A549 (cell line): ENCODE measurements around the gene HEBP1.

Experiments used
- CEBPB ChIP-seq, 2 experiments: fragments of >200 bp in 1 of 2; sonication (Bioruptor Twin) in 1 of 2; formaldehyde crosslinking in 1 of 2; IDR thresholded peaks; 2 replicates each; pipeline ENCODE4 v1.6.1; 2012 to 2016
- CTCF ChIP-seq: fragments of >200 bp; sonication (Bioruptor Twin); formaldehyde crosslinking; IDR thresholded peaks from 3 replicates; pipeline ENCODE4 v1.5.1; 2016
- EP300 ChIP-seq, 2 experiments: fragments of >200 bp; sonication (Bioruptor Twin); formaldehyde crosslinking; IDR thresholded peaks; 2 replicates in 1 of 2; 3 replicates in 1 of 2; pipeline ENCODE4 v1.6.1; 2016 to 2017
- JUN ChIP-seq, 2 experiments: fragments of >200 bp; sonication (Bioruptor Twin); formaldehyde crosslinking; IDR thresholded peaks; 2 replicates in 1 of 2; 3 replicates in 1 of 2; pipeline ENCODE4 v1.6.1; 2016 to 2017
- POLR2AphosphoS2 ChIP-seq: conservative IDR thresholded peaks from 2 replicates; pipeline ENCODE4 v1.6.1; 2012; ENCODE audit warnings: low read length, improper control_type of control experiment, inconsistent platforms
- RCOR1 ChIP-seq: fragments of 150-350 bp; IDR thresholded peaks from 2 replicates; pipeline ENCODE4 v1.6.1; 2014; ENCODE audit warnings: antibody characterized with exemption, low read length, low read depth
- TF ChIP-seq, protein P1 (sequence below): fragments of 200-600 bp; sonication (generic); IDR thresholded peaks from 2 replicates; pipeline ENCODE4 v1.6.1; 2016; ENCODE audit warnings: antibody characterized with exemption, mild to moderate bottlenecking, moderate library complexity

GRCh38 chr12:12958886-12959285 lies 41.2 kb downstream of the HEBP1 start:
- TF ChIP-seq RCOR1 (no peak), JUN (IDR thresholded peaks at IDR 0.05) (no peak), CEBPB (IDR thresholded peaks at IDR 0.05) (no peak), CTCF (no peak), POLR2AphosphoS2 (no peak), EP300 (IDR thresholded peaks at IDR 0.05) (no peak)
- TF ChIP-seq, protein P1, sequence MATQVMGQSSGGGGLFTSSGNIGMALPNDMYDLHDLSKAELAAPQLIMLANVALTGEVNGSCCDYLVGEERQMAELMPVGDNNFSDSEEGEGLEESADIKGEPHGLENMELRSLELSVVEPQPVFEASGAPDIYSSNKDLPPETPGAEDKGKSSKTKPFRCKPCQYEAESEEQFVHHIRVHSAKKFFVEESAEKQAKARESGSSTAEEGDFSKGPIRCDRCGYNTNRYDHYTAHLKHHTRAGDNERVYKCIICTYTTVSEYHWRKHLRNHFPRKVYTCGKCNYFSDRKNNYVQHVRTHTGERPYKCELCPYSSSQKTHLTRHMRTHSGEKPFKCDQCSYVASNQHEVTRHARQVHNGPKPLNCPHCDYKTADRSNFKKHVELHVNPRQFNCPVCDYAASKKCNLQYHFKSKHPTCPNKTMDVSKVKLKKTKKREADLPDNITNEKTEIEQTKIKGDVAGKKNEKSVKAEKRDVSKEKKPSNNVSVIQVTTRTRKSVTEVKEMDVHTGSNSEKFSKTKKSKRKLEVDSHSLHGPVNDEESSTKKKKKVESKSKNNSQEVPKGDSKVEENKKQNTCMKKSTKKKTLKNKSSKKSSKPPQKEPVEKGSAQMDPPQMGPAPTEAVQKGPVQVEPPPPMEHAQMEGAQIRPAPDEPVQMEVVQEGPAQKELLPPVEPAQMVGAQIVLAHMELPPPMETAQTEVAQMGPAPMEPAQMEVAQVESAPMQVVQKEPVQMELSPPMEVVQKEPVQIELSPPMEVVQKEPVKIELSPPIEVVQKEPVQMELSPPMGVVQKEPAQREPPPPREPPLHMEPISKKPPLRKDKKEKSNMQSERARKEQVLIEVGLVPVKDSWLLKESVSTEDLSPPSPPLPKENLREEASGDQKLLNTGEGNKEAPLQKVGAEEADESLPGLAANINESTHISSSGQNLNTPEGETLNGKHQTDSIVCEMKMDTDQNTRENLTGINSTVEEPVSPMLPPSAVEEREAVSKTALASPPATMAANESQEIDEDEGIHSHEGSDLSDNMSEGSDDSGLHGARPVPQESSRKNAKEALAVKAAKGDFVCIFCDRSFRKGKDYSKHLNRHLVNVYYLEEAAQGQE = no peak
